ENCODE results near the gene TPRA1. TPM values are rescaled to one million over a fixed set of nuclear protein-coding genes. Genes with fewer than 3 reads are reported as not detected.

The TPRA1 gene
- total and polyA plus RNA-seq, 9 of the 15 experiments (the other 6 are each of a cell fraction or from before 2014, with no cell fraction given) = 0.66 to 21.5 (median 11.1) TPM

DNA sequence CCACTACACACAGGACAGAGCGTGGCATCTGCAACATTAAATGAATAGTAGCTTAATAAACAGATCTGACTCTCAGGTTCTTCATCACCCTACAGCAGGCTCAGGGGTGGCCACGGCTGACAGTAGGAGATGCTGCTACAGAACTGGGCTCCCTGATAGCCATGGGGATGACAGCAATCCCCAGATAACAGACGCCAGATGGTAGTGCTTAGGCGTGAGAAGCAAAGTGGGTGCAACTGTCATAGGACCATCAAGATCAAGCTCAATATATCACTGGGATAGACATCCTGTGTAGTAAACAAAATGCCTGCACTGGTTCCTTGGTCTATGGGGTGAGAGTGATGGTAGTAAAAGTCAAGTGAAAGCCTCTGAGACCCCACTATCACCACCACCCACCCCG, 2.6 kb upstream of the TPRA1 start (continued):
- TF ChIP-seq, protein P1, sequence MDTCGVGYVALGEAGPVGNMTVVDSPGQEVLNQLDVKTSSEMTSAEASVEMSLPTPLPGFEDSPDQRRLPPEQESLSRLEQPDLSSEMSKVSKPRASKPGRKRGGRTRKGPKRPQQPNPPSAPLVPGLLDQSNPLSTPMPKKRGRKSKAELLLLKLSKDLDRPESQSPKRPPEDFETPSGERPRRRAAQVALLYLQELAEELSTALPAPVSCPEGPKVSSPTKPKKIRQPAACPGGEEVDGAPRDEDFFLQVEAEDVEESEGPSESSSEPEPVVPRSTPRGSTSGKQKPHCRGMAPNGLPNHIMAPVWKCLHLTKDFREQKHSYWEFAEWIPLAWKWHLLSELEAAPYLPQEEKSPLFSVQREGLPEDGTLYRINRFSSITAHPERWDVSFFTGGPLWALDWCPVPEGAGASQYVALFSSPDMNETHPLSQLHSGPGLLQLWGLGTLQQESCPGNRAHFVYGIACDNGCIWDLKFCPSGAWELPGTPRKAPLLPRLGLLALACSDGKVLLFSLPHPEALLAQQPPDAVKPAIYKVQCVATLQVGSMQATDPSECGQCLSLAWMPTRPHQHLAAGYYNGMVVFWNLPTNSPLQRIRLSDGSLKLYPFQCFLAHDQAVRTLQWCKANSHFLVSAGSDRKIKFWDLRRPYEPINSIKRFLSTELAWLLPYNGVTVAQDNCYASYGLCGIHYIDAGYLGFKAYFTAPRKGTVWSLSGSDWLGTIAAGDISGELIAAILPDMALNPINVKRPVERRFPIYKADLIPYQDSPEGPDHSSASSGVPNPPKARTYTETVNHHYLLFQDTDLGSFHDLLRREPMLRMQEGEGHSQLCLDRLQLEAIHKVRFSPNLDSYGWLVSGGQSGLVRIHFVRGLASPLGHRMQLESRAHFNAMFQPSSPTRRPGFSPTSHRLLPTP (IDR thresholded peaks at IDR 0.05; ENCODE audit: borderline replicate concordance, extremely low read depth, insufficient read length) = no peak
- no peak for TF ChIP-seq NFXL1 (CRISPR knock-in tag; IDR thresholded peaks at IDR 0.05)
- TF ChIP-seq, protein P2, sequence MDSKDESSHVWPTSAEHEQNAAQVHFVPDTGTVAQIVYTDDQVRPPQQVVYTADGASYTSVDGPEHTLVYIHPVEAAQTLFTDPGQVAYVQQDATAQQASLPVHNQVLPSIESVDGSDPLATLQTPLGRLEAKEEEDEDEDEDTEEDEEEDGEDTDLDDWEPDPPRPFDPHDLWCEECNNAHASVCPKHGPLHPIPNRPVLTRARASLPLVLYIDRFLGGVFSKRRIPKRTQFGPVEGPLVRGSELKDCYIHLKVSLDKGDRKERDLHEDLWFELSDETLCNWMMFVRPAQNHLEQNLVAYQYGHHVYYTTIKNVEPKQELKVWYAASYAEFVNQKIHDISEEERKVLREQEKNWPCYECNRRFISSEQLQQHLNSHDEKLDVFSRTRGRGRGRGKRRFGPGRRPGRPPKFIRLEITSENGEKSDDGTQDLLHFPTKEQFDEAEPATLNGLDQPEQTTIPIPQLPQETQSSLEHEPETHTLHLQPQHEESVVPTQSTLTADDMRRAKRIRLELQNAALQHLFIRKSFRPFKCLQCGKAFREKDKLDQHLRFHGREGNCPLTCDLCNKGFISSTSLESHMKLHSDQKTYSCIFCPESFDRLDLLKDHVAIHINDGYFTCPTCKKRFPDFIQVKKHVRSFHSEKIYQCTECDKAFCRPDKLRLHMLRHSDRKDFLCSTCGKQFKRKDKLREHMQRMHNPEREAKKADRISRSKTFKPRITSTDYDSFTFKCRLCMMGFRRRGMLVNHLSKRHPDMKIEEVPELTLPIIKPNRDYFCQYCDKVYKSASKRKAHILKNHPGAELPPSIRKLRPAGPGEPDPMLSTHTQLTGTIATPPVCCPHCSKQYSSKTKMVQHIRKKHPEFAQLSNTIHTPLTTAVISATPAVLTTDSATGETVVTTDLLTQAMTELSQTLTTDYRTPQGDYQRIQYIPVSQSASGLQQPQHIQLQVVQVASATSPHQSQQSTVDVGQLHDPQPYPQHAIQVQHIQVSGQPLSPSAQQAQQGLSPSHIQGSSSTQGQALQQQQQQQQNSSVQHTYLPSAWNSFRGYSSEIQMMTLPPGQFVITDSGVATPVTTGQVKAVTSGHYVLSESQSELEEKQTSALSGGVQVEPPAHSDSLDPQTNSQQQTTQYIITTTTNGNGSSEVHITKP (IDR thresholded peaks at IDR 0.05; ENCODE audit: partially characterized antibody) = peak; percentile 80
- no peak for TF ChIP-seq CAMTA2 (CRISPR knock-in tag; conservative IDR thresholded peaks at IDR 0.05)
- TF ChIP-seq CBFA2T2 (conservative IDR thresholded peaks at IDR 0.05) = peak; percentile 72
- no peak for TF ChIP-seq RAD21 (CRISPR knock-in tag; conservative IDR thresholded peaks at IDR 0.05 in 1 of 2, IDR thresholded peaks at IDR 0.05 in 1 of 2)
- TF ChIP-seq, protein P3, sequence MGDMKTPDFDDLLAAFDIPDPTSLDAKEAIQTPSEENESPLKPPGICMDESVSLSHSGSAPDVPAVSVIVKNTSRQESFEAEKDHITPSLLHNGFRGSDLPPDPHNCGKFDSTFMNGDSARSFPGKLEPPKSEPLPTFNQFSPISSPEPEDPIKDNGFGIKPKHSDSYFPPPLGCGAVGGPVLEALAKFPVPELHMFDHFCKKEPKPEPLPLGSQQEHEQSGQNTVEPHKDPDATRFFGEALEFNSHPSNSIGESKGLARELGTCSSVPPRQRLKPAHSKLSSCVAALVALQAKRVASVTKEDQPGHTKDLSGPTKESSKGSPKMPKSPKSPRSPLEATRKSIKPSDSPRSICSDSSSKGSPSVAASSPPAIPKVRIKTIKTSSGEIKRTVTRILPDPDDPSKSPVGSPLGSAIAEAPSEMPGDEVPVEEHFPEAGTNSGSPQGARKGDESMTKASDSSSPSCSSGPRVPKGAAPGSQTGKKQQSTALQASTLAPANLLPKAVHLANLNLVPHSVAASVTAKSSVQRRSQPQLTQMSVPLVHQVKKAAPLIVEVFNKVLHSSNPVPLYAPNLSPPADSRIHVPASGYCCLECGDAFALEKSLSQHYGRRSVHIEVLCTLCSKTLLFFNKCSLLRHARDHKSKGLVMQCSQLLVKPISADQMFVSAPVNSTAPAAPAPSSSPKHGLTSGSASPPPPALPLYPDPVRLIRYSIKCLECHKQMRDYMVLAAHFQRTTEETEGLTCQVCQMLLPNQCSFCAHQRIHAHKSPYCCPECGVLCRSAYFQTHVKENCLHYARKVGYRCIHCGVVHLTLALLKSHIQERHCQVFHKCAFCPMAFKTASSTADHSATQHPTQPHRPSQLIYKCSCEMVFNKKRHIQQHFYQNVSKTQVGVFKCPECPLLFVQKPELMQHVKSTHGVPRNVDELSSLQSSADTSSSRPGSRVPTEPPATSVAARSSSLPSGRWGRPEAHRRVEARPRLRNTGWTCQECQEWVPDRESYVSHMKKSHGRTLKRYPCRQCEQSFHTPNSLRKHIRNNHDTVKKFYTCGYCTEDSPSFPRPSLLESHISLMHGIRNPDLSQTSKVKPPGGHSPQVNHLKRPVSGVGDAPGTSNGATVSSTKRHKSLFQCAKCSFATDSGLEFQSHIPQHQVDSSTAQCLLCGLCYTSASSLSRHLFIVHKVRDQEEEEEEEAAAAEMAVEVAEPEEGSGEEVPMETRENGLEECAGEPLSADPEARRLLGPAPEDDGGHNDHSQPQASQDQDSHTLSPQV (IDR thresholded peaks at IDR 0.05) = no peak
- no peak for TF ChIP-seq RFX5 (IDR thresholded peaks at IDR 0.05; ENCODE audit: low read depth, low read length)
- peak in 1 of 2 experiments; percentile 9; a peak in 2 of 4 replicates for TF ChIP-seq TRIM24 (IDR thresholded peaks at IDR 0.05)
- no peak for TF ChIP-seq ZNF384 (IDR thresholded peaks at IDR 0.05; ENCODE audit: low read depth, low read length)
- TF ChIP-seq ZNF282 (CRISPR knock-in tag; IDR thresholded peaks at IDR 0.05) = no peak
- TF ChIP-seq CHD4 (IDR thresholded peaks at IDR 0.05; ENCODE audit: insufficient read depth, insufficient replicate concordance, low read depth, low read length, poor library complexity, severe bottlenecking) = no peak
- TF ChIP-seq KHSRP (IDR thresholded peaks at IDR 0.05) = no peak
- TF ChIP-seq ZKSCAN3 (CRISPR knock-in tag; IDR thresholded peaks at IDR 0.05) = no peak
- TF ChIP-seq KDM4B (IDR thresholded peaks at IDR 0.05; ENCODE audit: borderline replicate concordance in 2 of 2, low read depth in 1 of 2) = no peak
- TF ChIP-seq, protein P4, sequence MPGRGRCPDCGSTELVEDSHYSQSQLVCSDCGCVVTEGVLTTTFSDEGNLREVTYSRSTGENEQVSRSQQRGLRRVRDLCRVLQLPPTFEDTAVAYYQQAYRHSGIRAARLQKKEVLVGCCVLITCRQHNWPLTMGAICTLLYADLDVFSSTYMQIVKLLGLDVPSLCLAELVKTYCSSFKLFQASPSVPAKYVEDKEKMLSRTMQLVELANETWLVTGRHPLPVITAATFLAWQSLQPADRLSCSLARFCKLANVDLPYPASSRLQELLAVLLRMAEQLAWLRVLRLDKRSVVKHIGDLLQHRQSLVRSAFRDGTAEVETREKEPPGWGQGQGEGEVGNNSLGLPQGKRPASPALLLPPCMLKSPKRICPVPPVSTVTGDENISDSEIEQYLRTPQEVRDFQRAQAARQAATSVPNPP (IDR thresholded peaks at IDR 0.05; ENCODE audit: borderline replicate concordance, insufficient read depth, insufficient read length) = no peak
- no peak for TF ChIP-seq ZNF165 (CRISPR knock-in tag; IDR thresholded peaks at IDR 0.05; ENCODE audit: borderline replicate concordance)
